ENCODE measurements around the gene MIDN.

MIDN gene

DNA sequence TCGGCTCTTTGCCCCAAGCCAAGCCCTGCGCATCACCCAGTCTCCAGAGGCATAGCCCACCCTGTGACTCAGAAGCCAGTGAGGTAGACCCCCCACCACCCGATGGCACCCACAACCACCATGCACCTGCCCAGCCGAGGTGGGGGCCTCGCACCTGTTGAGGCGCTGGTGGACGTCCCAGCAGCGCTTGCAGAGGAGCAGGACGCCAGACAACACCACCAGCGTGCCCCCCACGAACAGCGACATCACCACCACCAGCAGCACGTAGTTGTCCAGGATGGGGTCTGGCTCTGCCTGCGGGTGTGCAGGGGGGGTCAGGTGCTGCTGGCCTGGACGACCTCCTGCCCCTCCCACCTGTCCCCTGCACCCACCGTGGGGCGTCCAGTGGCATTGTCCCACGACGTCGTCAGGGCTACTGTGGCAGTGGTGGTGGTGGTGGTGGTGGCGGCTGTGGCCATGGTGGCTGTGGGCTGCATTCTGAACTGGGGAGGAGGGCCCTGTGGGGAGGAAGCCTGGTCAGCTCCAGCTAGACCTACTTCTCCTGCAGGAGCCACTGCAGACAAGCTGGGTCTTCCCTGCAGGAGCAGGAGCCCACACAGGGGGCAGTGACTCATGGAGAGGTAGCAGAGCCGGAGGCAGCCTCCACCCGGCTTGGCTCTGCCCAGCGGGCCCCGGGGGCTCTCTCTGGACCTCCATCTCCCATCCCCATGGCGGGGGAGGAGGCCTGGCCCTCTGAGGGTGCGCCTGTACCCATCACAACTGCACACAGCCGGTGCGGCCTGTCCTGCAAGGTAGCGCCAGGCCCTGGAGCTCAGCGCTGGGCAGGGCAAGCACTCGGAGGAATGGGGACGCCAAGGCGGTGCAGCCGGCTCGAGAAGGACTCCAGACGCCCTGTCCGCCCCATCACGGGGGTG, 12.5 kb upstream of the MIDN start:
- peak overlapping the region; percentile 44 for H3K4me3 ChIP-seq (ENCODE audit: low read length)
- no peak for DNase-seq (ENCODE audit: low read depth)
- TF ChIP-seq, protein P1, sequence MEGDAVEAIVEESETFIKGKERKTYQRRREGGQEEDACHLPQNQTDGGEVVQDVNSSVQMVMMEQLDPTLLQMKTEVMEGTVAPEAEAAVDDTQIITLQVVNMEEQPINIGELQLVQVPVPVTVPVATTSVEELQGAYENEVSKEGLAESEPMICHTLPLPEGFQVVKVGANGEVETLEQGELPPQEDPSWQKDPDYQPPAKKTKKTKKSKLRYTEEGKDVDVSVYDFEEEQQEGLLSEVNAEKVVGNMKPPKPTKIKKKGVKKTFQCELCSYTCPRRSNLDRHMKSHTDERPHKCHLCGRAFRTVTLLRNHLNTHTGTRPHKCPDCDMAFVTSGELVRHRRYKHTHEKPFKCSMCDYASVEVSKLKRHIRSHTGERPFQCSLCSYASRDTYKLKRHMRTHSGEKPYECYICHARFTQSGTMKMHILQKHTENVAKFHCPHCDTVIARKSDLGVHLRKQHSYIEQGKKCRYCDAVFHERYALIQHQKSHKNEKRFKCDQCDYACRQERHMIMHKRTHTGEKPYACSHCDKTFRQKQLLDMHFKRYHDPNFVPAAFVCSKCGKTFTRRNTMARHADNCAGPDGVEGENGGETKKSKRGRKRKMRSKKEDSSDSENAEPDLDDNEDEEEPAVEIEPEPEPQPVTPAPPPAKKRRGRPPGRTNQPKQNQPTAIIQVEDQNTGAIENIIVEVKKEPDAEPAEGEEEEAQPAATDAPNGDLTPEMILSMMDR (conservative IDR thresholded peaks at IDR 0.05; ENCODE audit: low read length) = no peak

- DNase-seq (ENCODE audit: low read depth) = no peak
- peak overlapping the region; percentile 71 for H3K4me3 ChIP-seq (ENCODE audit: low read length)
- TF ChIP-seq, protein P1 (conservative IDR thresholded peaks at IDR 0.05; ENCODE audit: low read length) = no peak
These were observed 11.8 kb upstream of the MIDN start for GRCh38 chr19:1236576-1236975.

DNA sequence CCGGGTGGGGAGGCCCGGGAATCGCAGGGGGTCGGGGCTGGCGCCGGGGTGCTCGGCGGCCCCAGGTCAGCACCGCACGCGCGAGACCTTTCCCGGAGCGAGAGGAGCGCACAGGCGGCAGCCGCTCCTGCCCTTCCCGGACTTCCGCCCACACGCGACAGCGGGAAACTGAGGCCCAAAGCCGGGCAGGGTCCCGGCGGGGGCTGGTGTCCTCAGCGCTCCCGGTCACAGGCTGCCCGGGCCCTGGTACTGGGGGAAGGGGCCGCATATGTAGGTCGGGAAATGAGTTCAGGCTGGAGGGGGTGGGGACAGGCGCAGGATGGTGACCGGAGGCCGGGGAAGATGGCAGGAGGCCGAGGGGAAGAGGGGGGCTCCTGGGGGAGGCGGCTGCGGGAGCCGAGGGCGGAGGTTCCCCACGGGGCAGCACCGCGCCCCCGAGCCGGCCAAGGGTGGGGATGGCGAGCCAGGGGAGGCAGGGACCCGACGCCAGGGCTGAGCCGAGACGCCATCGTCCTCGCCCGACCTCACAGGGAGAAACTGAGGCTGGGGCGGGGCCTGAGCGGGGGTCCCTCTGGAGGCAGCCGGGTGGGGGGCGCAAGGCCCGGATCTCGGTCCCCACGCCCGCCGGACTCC, 11.2 kb upstream of the MIDN start:
- no peak for DNase-seq (ENCODE audit: low read depth)
- TF ChIP-seq, protein P1 (conservative IDR thresholded peaks at IDR 0.05; ENCODE audit: low read length) = no peak
- peak overlapping the region; percentile 71 for H3K4me3 ChIP-seq (ENCODE audit: low read length)

DNA sequence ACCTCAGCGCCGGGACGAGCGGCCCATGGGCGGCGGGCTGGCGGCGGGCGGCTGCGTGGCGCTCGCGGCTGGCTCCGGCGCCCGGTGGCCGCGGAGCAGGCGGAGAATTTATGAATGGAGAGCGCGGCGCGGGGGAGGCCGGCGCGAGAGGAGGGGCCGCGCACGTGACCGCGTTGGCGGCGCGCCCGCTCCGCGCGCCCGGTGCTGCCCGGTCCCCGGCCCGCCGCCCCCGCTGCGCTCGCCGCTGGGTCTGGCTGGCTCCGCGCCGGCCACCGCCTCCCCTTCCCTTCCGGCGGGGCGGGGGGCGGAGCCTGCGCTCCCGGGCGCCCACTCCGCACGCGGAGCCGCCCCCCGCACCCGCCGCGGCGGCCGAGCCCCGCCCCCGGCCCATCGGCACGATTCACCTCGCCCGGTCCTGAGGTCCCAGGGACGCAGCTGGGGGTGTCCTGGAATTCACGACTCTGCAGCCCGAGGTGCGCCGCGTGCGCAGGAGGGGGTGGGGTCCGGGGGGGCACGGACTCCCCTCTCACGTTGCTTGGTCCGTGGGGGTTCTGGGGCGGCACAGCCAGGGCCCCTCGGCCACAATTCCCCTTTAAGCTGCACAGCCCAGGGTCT, 10.5 kb upstream of the MIDN start, which contains the start of gene CBARP:
Gene CBARP (minus strand): TSS at position 252 of the 615 bp plus-strand sequence. CDS start 1,905 bp downstream, outside the sequence.
- TF ChIP-seq, protein P1 (conservative IDR thresholded peaks at IDR 0.05; ENCODE audit: low read length) = no peak
- no peak for DNase-seq (ENCODE audit: low read depth)
- peak within 1 kb of the TSS; percentile 71 for H3K4me3 ChIP-seq (ENCODE audit: low read length)

DNA sequence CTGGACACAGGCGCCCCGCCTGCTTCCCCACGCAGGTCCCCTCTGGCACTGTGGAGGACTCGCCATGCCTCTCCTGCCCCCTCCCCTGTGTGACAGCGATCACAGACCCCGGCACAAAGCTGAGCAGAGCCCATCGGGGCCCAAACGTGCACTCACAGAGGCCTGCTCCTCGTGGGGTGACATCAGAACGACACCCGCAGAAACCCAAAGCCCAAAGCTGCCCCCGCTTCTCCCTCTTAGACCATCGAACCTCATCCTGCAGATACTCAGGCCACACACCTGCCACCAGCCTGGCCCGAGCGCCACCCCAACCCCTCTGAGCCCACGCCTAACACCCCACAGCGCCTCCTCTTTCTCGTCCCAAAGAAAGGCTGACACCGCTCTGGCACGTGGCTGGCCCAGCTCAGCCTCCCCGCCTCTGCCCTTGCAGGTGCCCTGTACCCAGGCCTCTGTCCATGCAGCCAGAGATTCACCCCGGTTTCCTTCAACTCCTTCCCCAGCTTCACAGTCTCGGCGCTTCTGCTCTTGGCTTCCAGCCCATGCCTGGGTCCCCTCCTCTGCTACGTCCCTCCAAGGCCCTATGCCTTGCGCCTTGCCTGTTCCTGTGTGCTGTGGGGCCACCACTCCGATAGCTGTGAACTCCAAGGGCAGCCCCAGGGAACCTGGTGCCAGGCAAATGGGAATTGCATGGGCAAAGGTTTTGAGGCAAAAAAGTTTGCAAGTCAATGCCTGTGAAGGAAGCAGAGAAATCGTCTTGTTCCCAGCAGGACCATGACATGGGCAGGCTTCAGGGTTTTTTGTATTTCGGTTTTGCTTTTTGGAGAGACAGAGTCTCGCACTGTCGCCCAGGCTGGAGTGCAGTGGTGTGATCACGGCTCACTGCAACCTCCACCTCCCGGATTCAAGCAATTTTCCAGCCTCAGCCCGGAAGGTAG, 9.7 kb upstream of the MIDN start:
- TF ChIP-seq, protein P1 (conservative IDR thresholded peaks at IDR 0.05; ENCODE audit: low read length) = no peak
- DNase-seq (ENCODE audit: low read depth) = no peak
- peak overlapping the region; percentile 43 for H3K4me3 ChIP-seq (ENCODE audit: low read length)

- no peak overlapping the region for H3K4me3 ChIP-seq (ENCODE audit: low read length)
- TF ChIP-seq, protein P1 (conservative IDR thresholded peaks at IDR 0.05; ENCODE audit: low read length) = no peak
- DNase-seq (ENCODE audit: low read depth) = no peak
These were observed 9.0 kb upstream of the MIDN start for GRCh38 chr19:1239420-1239795.

All from AG10803 (cell line).